HG03342 (cell line): Measurements from ENCODE around the gene SRL.

Experiments
- ATAC-seq: cut with Tn5 transposase; IDR thresholded peaks from one replicate; pipeline ENCODE4 v1.9.1; 2021; ENCODE audit warnings: mild to moderate bottlenecking, moderate library complexity; ENCODE audit not compliant: unreplicated experiment

SRL gene

DNA sequence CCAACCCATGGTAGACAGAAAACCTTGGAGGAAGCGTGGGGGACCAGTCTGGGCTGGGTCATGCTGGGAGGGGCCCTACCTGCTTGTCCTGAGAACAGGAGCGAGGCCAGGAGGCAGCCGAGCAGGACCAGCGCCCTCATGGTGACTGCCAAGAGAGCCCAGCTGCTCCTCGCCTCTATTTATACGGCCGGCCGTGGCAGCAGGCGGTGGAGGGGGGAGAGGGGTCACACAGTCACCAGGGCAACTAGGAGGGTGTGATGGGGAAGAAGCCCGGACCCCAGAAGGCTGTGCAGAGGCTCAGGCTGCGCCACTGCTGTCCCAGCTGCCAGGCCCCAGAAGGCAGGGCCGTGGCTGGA is at the start of gene SRL:
Gene SRL (minus strand): TSS at position 153 of the 356 bp plus-strand sequence. CDS start 13 bp downstream, at position 140.
- no peak for ATAC-seq

DNA sequence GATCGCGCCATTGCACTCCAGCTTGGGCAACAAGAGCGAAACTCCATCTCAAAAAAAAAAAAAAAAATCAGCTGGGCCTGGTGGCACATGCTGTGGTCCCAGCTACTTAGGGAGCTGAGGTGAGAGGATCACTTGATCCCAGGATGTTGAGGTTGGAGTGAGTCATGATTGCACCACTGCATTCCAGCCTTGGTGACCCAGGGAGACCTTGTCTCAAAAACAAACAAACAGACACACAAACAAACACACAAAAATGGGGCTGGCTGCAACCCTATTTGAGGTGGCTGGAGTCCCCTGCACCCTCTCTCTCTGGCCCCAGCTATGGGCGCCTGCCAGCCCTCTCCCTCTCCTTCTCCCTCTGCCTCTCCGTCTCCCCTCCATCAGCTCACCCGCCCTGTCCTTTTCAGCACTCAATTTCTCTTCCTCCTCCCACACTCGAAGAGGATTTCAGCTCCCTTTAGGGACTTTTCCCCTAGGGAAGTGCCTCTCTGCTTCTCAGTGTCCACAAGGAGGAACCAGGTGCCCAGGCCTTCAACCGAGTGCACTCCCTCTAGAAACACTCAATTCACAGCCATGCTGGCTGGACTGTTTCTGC is 48.5 kb upstream of the SRL start:
- no peak for ATAC-seq

DNA sequence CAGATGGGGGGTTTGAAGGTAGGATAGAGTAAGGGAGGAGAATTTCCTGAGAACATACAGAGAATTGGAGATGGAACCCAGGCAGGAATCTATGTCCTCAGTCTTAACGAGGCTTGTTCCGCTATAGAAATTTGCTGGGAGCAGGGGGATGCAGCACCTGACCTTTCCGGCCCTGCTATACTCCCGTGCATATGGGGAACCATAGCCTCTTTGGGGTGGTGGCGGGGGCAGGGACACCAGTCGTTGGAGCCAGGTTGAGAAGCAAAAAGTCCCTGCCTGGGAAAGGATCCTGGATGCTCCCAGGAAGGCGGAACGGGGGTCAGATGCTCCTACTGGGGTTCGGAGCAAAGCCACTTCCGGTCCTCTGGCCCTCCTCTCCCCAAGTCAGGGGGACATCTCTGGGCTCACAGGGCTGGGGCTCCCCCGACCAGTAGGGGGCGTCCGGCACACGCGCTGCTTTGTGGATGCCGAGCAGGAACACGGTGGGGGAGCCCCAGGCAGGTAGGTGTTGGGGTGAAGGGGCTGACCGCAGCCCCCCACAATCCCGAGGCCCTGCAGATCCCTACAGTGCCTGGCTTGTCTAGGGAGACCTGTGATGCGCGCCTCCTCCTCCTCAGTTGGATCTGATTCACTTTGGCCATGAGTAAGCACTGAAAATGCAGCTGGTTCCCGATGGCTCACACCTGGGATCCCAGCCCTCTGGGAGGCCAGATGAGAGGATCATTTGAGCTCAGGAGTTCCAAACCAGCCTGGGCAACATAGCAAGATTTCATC is 46.5 kb upstream of the SRL start:
- ATAC-seq = peak; percentile 84

DNA sequence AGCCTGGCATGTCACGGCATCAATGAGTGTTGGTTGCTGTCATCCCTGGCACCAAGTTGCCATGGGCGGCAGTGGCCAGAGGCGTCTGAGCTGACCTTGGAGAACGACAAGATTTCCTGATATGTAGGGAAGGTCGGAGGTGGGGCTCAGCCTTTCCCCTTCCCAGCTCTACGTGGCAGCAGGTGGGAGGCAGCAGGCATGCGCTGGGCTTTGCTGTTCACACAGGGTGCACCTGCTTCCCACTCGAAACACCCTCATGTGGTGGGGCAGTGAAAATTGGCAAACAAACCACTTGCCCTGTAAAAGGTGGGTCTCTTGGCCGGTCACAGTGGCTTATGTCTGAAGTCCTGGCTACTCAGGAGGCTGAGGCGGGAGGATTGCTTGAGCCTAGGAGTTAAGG is 43.3 kb upstream of the SRL start:
- ATAC-seq = no peak

DNA sequence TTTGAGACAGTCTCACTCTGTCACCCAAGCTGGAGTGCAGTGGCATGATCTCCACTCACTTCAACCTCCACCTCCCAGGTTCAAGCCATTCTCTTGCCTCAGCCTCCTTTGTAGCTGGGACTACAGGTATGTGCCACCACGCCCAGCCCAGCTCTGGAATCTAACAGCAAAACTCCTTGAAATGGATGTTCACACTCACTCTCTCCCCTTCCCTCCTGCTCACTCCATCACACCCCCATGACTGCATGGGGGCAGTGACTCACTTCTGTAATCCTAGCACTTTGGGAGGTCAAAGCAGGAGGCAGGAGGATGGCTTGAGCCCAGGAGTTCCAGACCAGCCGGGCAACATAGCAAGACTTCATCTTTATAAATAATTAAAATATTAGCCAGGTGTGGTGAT is 42.1 kb upstream of the SRL start:
- no peak for ATAC-seq

DNA sequence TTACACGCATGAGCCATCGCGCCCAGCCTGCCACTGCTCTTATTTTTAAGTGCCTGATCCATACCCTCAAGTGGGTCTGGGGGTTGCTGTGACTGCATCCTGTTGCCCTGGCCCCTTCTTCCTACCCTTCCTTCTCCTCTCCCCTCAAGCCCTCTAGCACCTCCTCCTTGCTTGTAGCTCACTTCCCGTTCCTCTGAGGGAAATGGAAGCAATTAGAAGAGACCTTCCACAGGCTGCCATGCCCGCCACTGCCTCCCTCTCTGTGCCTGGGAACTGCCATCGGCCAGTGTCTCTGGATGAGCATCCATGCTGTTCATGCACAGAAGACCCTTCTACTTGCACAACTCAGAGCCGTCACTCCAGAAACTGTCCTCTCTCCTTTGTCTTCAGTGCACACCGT is 41.6 kb upstream of the SRL start:
- no peak for ATAC-seq

DNA sequence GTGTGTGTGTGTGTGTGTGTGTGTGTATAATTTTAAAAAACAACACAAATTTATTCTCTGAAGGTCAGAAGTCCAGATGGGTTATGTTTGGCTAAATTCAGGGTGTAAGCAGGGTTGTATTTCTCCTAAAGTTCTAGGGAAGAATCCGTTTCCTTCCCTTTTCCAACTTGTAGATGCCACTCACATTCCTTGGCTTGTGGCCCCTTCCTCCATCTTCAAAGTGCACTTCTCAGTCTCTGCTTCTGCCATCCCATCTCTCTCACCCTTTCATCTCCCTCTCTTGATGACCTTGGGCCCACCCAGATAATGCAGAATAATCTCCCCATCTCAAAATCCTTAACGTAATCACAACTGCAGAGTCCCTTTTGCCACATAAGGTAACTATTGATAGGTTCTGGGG is 38.7 kb upstream of the SRL start:
- no peak for ATAC-seq

DNA sequence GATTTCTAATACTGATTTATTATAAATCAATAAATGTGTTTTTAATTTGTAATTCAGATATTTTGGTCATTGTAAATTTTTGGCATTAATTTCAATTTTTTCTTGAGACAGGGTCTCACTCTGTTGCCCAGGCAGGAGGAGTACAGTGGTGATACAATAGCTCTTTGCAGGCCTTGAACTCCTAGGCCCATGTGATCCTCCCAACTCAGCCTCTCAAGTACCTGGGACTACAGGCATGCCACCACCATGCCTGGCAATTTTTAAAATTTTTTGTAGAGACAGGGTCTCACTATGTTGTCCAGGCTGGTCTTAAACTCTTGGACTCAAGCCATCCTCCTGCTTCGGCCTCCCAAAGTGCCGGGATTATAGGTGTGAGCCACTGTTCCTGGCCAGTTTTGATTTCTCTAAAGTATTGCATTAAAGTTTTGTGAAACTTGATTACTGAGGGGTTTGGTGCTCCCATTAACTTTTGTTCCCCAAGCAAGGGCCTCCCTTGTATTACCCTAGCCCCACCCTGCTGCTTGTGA is 36.2 kb upstream of the SRL start:
- ATAC-seq = no peak

DNA sequence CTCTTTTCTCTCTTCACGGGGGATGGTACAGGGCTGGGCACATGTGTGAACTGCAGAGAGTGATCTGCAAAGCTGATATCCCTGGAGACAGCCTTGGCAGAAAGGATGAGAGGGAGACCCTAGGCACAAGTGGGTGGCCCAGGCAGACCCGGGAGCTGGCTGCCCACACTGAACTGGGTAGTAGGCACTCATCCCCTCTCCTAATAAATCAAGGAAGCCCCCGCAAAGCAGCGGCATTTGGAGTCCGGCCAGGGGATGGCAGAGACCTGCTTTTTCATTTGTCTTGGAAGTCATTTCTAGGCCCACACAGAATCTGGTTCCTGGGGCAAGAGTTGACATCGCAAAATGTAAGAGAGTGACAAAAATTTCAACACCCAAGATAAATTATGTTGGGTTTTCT is 34.0 kb upstream of the SRL start:
- ATAC-seq = no peak

DNA sequence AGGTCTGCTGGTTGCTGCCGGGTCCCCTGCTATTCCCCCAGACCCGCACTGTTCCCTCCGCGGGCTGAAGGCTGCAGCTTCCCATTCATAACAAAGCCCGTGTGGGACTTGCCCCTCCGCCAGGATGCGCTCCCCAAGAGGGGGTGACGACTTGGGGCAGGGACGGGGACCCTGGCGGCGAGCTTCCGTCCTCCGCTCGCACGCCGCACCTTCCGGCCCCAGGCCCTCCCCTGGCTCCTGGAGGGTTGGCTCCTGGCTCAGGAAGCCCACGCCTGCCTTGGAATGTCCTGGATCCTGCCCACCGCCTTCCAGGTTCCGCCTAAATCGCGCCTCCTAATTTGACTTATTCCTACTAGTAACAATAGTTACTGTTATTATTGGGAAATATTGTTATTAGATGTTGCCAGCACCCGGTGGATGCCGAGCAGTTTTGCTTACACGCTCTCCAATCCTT is 32.0 kb upstream of the SRL start:
- no peak for ATAC-seq

DNA sequence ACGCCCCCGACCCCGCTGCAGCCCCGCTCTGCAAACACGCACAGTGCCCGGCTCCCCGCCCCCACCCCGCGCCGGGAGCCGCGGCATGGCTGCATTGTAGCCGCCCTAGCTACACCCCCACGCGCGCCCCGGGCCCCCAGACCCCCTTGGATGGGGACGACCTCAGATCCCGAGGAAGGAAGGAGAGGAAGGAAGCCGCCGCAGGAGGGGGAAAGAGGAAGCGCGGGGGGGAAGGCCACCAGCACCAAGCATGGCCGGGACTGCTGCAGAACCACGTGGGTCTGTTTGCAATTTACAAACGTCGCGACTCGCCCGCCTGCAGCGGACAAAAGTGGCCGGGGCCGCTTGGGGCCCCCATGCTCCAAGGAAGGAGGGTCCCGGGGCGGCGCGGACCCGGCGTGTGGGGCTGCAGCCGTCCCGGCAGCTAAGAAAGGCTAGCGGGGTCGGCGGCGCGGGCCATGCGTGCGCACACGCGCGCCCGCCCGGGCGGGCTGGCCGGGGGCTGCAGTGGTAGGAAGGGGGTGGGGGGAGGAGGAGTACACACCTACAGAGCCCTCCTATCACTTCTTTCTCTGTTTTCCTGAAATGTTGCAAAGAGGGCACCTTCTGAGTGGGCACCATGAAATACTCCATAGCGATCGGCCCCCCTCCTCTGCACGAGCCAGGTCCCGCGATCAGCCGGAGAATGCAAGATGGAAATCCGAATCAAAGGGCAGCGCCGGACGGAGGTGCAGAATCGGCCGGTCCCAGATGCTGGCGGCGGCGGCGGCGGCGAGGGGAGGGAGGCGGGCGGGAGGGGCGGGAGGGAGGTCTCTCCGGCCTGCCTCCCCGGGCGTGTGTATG is 30.5 kb upstream of the SRL start:
- ATAC-seq = peak; percentile 23

DNA sequence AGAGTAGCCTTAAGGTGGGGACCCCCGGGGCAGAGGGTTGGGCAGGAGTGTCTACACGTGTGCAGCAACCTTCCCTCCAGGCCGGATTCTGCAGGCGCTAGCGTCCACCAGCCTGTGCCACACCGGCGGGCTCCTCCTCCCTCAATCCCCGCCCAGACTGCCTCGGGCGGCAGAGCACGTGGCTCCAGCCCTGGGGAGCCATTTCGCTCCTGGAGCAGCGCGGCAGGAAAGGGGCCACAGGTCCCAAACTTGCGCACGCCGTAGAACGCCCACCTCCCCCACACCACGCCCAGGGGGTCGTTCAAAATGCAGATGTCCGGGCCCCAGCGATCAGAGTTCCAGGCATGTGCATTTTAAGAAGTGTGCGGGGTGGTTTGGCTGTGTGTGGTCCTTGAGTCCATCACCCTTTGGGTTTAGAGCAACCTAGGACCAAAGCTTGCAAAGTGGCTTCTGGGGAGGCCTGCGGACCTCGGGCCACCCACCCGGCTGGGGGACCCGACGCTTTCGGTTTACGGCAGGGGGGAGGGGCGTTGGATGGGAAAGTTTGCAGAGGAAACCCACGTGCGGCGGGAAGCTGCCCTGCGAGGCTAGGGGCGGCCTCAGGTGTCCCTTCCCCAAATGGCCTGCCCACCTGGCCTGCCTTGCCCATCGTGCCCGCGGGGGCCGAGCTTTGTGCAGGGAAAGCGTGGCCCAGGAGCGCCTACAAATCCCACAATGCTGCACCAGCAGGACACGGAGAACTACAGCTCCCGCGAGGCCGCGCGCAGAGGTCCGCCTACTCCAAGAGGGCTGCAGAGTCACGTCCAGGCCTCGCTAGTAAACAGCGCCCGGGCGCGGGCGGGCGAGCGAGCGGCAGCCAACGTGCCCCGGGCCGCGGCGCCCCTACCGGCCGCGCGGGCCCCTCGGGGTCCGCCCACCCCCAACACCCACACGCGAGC is 29.6 kb upstream of the SRL start:
- ATAC-seq = peak; percentile 54

DNA sequence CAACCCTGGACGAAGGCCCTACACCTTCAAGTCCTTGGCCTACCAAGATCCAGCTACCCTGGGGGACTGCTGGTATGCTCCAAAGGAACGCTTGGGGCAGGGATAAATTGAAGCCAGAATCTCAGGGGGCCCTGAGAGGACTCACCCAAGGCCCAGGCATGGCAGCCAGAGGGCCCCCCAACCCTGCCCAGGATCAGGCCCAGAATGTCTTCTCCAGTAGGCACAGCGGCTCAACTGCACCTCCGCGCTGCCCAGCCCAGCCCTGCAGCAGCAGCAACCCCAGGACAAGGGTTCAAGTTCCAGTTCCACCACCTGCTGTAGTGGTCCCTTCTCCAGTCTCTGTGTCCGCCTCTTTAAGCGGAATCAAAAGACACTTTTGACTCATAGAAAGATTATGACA is 28.7 kb upstream of the SRL start:
- no peak for ATAC-seq

DNA sequence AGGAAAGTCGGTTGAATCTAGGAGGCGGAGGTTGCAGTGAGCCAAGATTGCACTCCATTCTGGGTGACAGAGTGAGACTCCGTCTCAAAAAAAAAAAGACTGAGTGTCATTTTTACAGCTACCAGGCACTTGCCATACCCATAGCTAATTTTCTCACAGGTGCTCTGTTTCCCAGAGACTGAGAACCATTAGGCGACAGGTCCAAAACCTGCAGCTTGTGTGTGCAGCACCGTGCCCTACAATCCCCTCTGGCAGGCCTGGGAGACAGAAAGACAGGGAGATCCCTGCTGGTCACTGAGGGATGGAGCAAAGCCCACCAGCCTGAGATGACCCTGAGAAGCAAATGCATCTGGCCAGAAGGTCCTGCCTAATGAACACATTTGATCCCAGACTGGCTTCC is 28.2 kb upstream of the SRL start:
- no peak for ATAC-seq

DNA sequence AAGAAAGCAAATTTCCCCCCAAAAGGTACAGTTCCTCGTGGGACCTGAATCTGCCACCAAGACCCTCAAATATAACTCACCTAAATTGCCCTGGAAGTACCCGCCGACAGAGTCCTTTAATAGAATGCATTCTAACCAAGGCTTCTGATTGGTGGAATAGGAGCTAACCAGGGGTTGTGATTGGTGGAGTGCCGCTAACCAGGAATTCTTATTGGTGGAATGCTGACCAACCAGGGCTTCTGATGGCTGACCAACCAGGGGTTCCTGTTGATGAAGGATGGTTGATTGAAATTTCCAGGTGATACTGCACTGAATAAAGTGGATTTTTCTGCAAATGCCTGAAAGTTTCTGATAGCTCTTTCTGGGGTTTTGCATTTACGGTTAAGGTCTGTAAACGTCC is 24.5 kb upstream of the SRL start:
- no peak for ATAC-seq

DNA sequence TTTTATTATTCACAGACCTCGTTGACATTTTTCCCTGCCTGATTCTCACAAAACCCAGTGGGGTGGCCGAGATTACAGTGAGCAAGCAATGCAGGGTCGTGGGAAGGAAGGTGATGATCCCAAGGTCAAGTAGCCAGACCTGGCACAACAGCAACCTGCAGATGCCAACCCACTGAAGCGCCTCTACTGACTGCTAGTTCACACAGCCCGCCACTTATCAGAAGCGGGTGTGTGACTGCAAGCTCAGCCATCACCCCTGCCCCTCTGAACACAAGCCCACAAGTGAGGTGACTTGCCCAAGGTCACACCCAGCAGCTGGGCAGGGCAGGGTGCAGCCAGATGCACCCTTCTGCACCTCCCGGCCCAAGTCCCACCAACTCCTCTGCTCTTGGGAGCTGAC is 23.8 kb upstream of the SRL start:
- ATAC-seq = no peak

DNA sequence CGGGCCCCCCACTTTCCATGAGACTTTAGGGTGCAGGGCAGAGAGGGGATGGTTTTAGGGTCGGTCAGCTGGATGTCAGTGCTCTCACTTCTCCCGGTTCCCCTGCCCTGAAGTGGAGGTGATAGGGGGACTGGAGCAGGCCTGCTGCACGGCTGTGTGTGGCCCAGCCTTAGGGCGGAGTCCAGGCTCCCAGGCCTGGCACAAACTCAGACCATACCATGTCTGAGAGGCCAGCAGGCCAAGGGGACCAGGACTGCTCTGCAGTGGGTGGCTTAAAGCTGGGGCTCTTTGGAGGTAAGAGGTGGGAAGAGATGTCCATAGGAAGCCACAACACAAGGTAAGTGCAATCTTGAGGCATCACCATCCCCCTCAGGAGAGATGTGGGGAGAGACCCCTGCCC is 22.7 kb upstream of the SRL start:
- ATAC-seq = no peak

DNA sequence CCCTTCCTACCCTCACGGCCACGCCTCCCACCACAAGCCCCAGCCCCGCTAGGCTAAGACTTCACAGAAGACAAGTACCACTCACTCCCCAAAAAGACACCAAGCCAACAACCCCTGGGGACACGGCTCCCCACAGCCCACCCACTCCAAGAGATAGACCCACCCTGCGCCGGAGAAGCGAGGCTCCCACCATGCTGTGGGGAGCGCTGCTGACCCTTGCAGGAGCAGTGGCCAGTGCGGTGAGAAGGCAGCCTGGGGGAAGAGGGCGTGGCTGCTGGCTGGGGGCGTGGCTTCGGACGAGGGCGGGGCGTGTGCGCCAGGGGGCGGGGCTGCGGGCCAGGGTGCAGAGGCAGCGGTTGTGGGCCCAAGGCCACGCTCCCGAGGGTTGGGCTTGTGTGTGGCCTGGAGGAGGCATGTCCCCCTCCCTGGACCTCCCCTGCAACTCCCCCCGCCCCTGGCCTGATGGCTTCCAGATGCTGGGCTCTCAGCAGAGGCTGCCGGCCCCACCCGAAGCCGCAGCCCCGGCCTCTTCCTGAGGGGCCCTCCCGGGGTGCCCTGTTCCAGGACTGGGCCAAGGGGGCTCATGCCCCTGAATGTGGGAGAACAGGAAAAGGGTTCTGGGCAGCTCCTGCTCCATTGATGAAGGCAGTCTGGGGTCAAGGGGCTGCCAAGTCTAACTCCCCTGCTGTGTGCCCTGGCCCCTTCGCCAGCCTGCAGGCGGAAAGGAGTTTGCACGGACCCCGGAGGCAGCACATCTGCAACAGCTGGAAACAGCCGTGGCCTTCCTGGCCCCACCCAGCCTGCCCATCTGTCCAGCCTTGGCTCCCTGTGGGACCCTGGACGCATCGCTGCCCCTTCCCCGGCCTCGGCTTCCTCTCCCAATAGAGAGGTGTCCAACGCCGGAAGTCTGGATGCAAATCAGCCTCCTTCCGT is 21.9 kb upstream of the SRL start:
- no peak for ATAC-seq

DNA sequence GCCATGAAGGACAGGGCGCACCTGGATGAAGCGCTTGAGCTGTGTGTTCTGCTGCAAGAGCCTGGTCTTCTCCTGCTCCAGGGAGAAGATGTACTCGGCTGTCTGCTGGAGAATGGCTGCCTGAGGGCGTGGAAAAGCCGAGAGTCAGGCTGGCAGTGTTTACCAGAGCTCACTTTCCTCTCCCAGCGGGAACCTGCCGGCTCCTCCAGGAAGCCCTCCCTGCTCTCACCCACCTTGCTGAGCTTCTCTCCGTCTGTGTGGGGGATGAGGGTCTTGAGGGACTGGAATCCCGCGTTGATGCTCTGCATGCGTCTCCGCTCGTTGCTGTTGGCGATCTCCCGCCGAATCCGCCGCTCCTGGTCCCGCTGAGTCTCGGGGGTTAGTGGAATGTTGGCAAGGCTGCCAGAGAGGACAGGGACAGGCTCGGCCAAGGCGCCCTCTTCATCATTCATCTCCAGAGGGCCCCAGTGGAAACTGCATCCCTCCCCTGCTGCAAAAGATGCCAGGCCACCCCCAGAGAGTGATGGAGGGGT is 20.5 kb upstream of the SRL start:
- ATAC-seq = no peak
